ENCODE results near the gene RAF1.

- no peak for TF ChIP-seq CTCF (IDR thresholded peaks at IDR 0.05)
- TF ChIP-seq EZH2phosphoT487 (IDR thresholded peaks at IDR 0.05) = no peak
- TF ChIP-seq EZH2 (IDR thresholded peaks at IDR 0.05) = no peak
Observed at GRCh38 chr3:12583280-12583679, 80.6 kb downstream of the RAF1 start.

Measured in neural progenitor cell (in vitro differentiated cells).